Fibroblast of lung (primary cell): ENCODE results near the gene POLG.

Experiments
- EZH2 ChIP-seq: IDR thresholded peaks from 2 replicates; pipeline ENCODE4 v1.5.1; 2012; ENCODE audit warnings: low read length, control low read depth, mild to moderate bottlenecking; ENCODE audit errors: missing control alignments
- TF ChIP-seq, protein P1 (sequence below), 2 donors: IDR thresholded peaks in 1 of 2; conservative IDR thresholded peaks in 1 of 2; 1 replicate in 1 of 2; 2 replicates in 1 of 2; pipeline ENCODE4 v1.5.1; 2011 to 2012; ENCODE audit warnings: low read length in 2 of 2, control low read depth in 1 of 2, inconsistent platforms in 1 of 2, low read depth in 1 of 2, mild to moderate bottlenecking in 1 of 2

DNA sequence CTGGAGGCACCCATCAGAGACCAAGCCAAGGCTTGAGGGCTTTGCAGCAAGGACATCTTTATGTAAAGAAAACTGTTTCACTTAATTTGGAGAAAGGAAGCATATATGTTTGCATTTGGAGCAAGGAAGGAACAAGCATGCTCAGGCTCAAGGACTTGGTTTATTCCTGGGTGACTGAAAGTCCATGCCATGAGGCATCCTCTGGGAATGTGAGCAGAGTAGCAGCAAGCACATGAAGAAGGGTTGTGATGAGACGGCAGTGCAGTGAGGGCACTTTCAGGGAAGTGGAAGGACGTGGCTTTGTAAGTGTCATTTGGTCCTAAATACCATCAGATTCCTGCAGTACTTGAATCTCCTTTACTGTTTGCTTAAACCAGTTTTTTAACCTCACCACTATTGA lies 26.8 kb downstream of the POLG start:
- no peak for TF ChIP-seq EZH2
- TF ChIP-seq, protein P1, sequence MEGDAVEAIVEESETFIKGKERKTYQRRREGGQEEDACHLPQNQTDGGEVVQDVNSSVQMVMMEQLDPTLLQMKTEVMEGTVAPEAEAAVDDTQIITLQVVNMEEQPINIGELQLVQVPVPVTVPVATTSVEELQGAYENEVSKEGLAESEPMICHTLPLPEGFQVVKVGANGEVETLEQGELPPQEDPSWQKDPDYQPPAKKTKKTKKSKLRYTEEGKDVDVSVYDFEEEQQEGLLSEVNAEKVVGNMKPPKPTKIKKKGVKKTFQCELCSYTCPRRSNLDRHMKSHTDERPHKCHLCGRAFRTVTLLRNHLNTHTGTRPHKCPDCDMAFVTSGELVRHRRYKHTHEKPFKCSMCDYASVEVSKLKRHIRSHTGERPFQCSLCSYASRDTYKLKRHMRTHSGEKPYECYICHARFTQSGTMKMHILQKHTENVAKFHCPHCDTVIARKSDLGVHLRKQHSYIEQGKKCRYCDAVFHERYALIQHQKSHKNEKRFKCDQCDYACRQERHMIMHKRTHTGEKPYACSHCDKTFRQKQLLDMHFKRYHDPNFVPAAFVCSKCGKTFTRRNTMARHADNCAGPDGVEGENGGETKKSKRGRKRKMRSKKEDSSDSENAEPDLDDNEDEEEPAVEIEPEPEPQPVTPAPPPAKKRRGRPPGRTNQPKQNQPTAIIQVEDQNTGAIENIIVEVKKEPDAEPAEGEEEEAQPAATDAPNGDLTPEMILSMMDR (conservative IDR thresholded peaks at IDR 0.05 in 1 of 2, IDR thresholded peaks at IDR 0.05 in 1 of 2; ENCODE audit: low read depth in 1 of 2, low read length in 2 of 2), result no peak
